K562 (cell line): Measurements from ENCODE around the gene AGPAT2.

Experiments
- DIDO1 ChIP-seq: fragments of 450-650 bp; IDR thresholded peaks from 2 replicates; pipeline ENCODE4 v1.6.1; 2016; ENCODE audit warnings: low read depth, missing biosample characterization, missing genetic modification characterization
- EP300 ChIP-seq: IDR thresholded peaks from 2 replicates; pipeline ENCODE4 v1.6.1; 2012; ENCODE audit warnings: low read length, improper control_type of control experiment
- HDAC2 ChIP-seq: fragments of 450-650 bp; IDR thresholded peaks from 2 replicates; pipeline ENCODE4 v1.6.1; 2016; ENCODE audit warnings: mild to moderate bottlenecking
- POLR2H ChIP-seq: IDR thresholded peaks from 2 replicates; pipeline ENCODE4 v1.6.1; 2016; ENCODE audit warnings: missing genetic modification characterization, low read depth, mild to moderate bottlenecking, control low read depth, missing compliant biosample characterization, moderate library complexity
- RFX1 ChIP-seq: fragments of 450-650 bp; IDR thresholded peaks from 2 replicates; pipeline ENCODE4 v1.6.1; 2016; ENCODE audit warnings: mild to moderate bottlenecking, moderate library complexity
- TF ChIP-seq, protein P1 (sequence below): fragments of 200-800 bp; sonication (Bioruptor generic); IDR thresholded peaks from 2 replicates; pipeline ENCODE4 v1.6.1; 2017; ENCODE audit warnings: missing genetic modification characterization, missing compliant biosample characterization

GRCh38 chr9:136678034-136678433, 9.2 kb downstream of the AGPAT2 start:
- TF ChIP-seq HDAC2 (no peak), EP300 (no peak), RFX1 (no peak), DIDO1 (no peak), POLR2H (tag) (no peak)
- TF ChIP-seq, protein P1, sequence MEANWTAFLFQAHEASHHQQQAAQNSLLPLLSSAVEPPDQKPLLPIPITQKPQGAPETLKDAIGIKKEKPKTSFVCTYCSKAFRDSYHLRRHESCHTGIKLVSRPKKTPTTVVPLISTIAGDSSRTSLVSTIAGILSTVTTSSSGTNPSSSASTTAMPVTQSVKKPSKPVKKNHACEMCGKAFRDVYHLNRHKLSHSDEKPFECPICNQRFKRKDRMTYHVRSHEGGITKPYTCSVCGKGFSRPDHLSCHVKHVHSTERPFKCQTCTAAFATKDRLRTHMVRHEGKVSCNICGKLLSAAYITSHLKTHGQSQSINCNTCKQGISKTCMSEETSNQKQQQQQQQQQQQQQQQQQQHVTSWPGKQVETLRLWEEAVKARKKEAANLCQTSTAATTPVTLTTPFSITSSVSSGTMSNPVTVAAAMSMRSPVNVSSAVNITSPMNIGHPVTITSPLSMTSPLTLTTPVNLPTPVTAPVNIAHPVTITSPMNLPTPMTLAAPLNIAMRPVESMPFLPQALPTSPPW (CRISPR knock-in tag) = no peak
